ENCODE measurements around the gene TTC28.
A peak's percentile ranks its signal among the peaks of the same experiment; 100 is the strongest.

The TTC28 gene

GRCh38 chr22:28208787-28209186 is 470.9 kb downstream of the TTC28 start:
- in situ Hi-C loops (cut with HindIII; ENCODE audit: low pct_ligation_motif_present, low sequenced_read_pairs), result no loop called here
- TF ChIP-seq CTCF (IDR thresholded peaks at IDR 0.05; ENCODE audit: low read depth, low read length, missing control alignments), result no peak
- H3K4me3 ChIP-seq (ENCODE audit: low read depth, low read length), result no peak overlapping the region
- DNase-seq, result no peak
- no peaks in the 10 kb centered on the region for H3K27me3 ChIP-seq (replicated peaks)
- no peaks in the 10 kb centered on the region for H3K36me3 ChIP-seq (replicated peaks)
- H3K27ac ChIP-seq, result no peak overlapping the region

DNA sequence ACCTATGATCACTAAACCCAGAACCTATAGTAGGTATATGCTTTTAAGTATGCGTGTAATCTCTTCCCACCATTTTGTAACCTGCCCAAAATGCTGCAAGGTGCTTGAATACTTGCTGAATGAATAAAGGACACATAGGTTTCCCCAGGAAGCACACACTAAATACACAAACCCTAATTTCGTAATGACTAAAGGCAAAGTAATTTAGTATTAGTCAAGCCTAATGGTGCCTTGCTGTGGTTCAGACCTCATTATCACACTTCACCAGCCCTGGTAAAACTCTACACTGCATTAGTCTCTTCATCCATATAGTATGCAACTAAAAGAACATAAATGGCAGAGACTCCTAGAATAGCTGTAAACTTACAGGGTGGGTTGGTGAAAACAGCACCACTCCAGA is 471.6 kb downstream of the TTC28 start:
- in situ Hi-C loops (cut with HindIII; ENCODE audit: low pct_ligation_motif_present, low sequenced_read_pairs), result no loop called here
- H3K4me3 ChIP-seq (ENCODE audit: low read depth, low read length), result no peak overlapping the region
- DNase-seq, result no peak
- H3K27me3 ChIP-seq (replicated peaks), result no peaks in the 10 kb centered on the region
- TF ChIP-seq CTCF (IDR thresholded peaks at IDR 0.05; ENCODE audit: low read depth, low read length, missing control alignments), result no peak
- H3K36me3 ChIP-seq (replicated peaks), result no peaks in the 10 kb centered on the region
- no peak overlapping the region for H3K27ac ChIP-seq

DNA sequence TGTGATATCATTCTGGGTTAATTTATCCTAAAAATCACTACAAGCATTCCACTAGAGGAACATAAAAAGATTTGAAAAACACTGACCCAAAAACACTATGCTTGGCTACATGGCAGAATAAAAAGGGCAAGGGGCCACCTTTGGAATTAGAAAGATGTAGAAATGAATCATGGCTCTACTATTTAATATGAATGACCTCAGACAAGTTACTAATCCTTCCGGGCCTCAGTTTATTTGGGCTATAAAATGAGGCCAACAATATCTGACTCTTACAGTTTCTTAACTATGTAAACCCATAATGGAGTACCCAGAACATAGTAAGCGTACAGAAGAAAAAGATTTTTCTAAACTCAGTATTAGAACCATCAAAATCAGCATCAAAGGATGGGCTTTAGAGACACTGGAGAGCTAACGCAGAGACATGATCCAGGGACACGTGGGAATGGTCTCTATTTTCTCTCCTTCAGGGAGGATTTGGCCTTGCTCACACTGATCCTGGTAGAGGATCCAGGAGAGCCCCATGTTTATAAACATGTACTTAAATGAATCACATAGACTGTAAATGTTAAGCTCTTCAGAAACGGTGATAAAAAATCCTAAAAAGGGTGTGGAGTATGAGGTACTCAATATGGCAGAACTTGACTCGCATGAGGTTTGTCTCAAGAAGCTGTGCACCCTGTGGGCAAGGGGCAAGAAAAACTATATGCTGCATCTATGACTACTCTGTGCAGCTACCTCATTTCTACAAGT is 472.2 kb downstream of the TTC28 start:
- peak; percentile 37 for DNase-seq
- in situ Hi-C loops (cut with HindIII; ENCODE audit: low pct_ligation_motif_present, low sequenced_read_pairs), result no loop called here

DNA sequence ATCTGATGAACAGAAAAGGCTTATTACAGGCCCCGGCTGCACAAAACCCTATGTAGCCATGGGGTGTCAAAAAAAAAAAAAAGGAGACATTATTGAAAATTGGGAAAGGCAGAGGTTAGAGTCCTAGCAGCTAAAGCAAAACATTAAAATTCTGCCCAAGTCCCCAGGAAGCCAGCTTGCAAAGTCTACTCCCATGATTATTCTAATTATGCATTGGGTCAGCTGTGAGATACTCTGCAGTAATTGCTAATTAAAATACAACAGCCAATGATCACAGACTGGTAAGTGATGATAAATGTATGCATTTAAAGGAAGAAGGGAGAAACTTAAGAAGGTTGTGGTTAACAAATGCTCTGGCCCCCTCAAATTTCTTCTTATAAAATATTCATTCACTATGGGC is 473.7 kb downstream of the TTC28 start:
- no peak overlapping the region for H3K4me3 ChIP-seq (ENCODE audit: low read depth, low read length)
- in situ Hi-C loops (cut with HindIII; ENCODE audit: low pct_ligation_motif_present, low sequenced_read_pairs), result no loop called here

More for the DNA sequence above, 472.2 kb downstream of the TTC28 start:
- H3K36me3 ChIP-seq (replicated peaks), result no peaks in the 10 kb centered on the region
- no peak overlapping the region for H3K27ac ChIP-seq
- no peaks in the 10 kb centered on the region for H3K27me3 ChIP-seq (replicated peaks)
- H3K4me3 ChIP-seq (ENCODE audit: low read depth, low read length), result no peak overlapping the region
- TF ChIP-seq CTCF (IDR thresholded peaks at IDR 0.05; ENCODE audit: low read depth, low read length, missing control alignments), result no peak

DNA sequence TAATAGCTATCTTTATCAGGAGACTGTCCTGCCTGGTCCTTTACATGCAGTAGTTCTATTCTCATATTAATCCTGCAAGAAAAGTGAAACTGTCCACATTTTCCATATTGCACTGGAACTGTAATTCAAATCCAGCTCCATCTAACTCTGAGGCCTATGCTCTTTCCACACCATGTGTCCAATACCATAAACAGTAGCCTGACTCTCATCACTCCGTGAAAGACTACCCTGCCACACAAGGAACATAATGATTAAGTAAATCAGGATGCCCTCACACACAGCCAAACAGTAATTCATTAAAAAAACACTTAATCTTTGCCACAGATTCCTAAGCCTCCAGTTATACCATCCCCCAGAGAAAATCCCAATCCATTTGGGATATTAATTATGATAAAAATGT is 475.3 kb downstream of the TTC28 start:
- no peak for TF ChIP-seq CTCF (IDR thresholded peaks at IDR 0.05; ENCODE audit: low read depth, low read length, missing control alignments)
- Histone ChIP-seq H3K27ac (no peak overlapping the region), H3K27me3 (replicated peaks) (no peaks in the 10 kb centered on the region), H3K36me3 (replicated peaks) (no peaks in the 10 kb centered on the region), H3K4me3 (ENCODE audit: low read depth, low read length) (no peak overlapping the region)
- in situ Hi-C loops (cut with HindIII; ENCODE audit: low pct_ligation_motif_present, low sequenced_read_pairs), result no loop called here
- DNase-seq, result no peak

More for the DNA sequence above, 473.7 kb downstream of the TTC28 start:
- no peak for DNase-seq
- H3K27ac ChIP-seq, result no peak overlapping the region
- no peak for TF ChIP-seq CTCF (IDR thresholded peaks at IDR 0.05; ENCODE audit: low read depth, low read length, missing control alignments)
- no peaks in the 10 kb centered on the region for H3K27me3 ChIP-seq (replicated peaks)
- H3K36me3 ChIP-seq (replicated peaks), result no peaks in the 10 kb centered on the region

DNA sequence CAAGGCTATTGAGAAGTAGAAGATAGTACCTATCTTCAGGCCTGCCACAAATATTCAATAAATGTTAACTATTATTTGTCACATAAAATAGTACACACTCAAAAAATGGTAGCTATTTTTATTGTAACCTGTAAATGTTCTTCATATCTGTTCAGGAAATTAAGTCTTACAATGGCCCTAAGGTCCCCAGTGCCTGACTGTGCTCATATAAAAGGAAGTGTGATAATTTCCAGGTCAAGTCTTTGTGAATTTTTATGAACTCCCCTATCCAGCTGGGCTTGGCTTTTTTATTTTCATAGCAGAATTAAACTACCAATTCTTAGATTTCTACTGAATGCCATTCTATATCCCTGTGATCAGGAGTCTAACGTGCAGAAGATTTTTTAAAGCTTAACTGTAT is 476.4 kb downstream of the TTC28 start:
- Histone ChIP-seq H3K27me3 (replicated peaks) (no peaks in the 10 kb centered on the region), H3K27ac (no peak overlapping the region), H3K4me3 (ENCODE audit: low read depth, low read length) (no peak overlapping the region), H3K36me3 (replicated peaks) (no peaks in the 10 kb centered on the region)
- no peak for TF ChIP-seq CTCF (IDR thresholded peaks at IDR 0.05; ENCODE audit: low read depth, low read length, missing control alignments)
- in situ Hi-C loops (cut with HindIII; ENCODE audit: low pct_ligation_motif_present, low sequenced_read_pairs), result no loop called here
- DNase-seq, result no peak

Data from brain microvascular endothelial cell (primary cell).